Measurements from ENCODE around the gene GPR153. TPM values are rescaled to one million over a fixed set of nuclear protein-coding genes. Genes with fewer than 3 reads are reported as not detected.

Gene GPR153
- total and polyA plus RNA-seq, 2 of the 13 experiments (the other 11 are each of a cell fraction or from before 2014, with no cell fraction given), result 0.22 to 0.31 TPM

GRCh38 chr1:6279066-6279465 lies 18.2 kb upstream of the GPR153 start:
- H4K20me1 ChIP-seq (ENCODE audit: insufficient read depth, low read length), result no peaks in the 10 kb centered on the region
- no peak overlapping the region for H3K27ac ChIP-seq (ENCODE audit: extremely low read length, insufficient read depth, low read length)
- BruUV-seq (replicated peaks), result no TSS peak
- no peak overlapping the region for H3K4me2 ChIP-seq (ENCODE audit: low read depth, low read length)
- no peaks in the 10 kb centered on the region for H3K9me3 ChIP-seq (ENCODE audit: low read length)
- POLR2A ChIA-PET, result no interaction called here
- TF ChIP-seq PAXIP1 (CRISPR knock-in tag; conservative IDR thresholded peaks at IDR 0.05) (no peak), PAF1 (CRISPR knock-in tag; IDR thresholded peaks at IDR 0.05) (no peak), ZKSCAN8 (CRISPR knock-in tag; IDR thresholded peaks at IDR 0.05; ENCODE audit: borderline replicate concordance) (no peak), ZNF749 (CRISPR knock-in tag; IDR thresholded peaks at IDR 0.05; ENCODE audit: borderline replicate concordance) (no peak), IKZF1 (IDR thresholded peaks at IDR 0.05) (no peak), DNMT3B (CRISPR knock-in tag; conservative IDR thresholded peaks at IDR 0.05) (no peak), NCOR1 (IDR thresholded peaks at IDR 0.05; ENCODE audit: borderline replicate concordance, low read length) (no peak), ZNF292 (CRISPR knock-in tag; IDR thresholded peaks at IDR 0.05; ENCODE audit: borderline replicate concordance, low read depth) (no peak)
- FAIRE-seq (no peak), ATAC-seq (no peak), DNase-seq (ENCODE audit: low spot score) (no peak)
- in situ Hi-C loops (cut with HindIII; ENCODE audit: extremely low pct_ligation_motif_present, low pct_unique_long_range_greater_than_20kb), result no loop called here
- no peaks in the 10 kb centered on the region for H3K27me3 ChIP-seq (ENCODE audit: control insufficient read depth in 1 of 2, insufficient read depth in 2 of 2, low read length in 2 of 2)
- H3K4me1 ChIP-seq (ENCODE audit: insufficient read depth, low read length), result peaks cover 27% of the 10 kb centered on the region
- H3K79me2 ChIP-seq (ENCODE audit: insufficient read depth, low read length), result no peaks in the 10 kb centered on the region
- CTCF ChIA-PET (ENCODE audit: low intra/inter-chr PET ratio, low total read pairs), result no interaction called here
- 95% methylated on average over 10 of the region's 10 CpGs for WGBS (ENCODE audit: low lambda C conversion rate)
- no peak overlapping the region for H3K4me3 ChIP-seq (replicated peaks in 1 of 3; ENCODE audit: insufficient read depth in 1 of 3, low read depth in 2 of 3, low read length in 3 of 3)
- H3K9ac ChIP-seq (ENCODE audit: insufficient read depth, low read depth, low read length), result no peak overlapping the region
- peaks cover 0 to 1% of the 10 kb centered on the region in 2 experiments; a peak in 2 of 5 replicates for H3K36me3 ChIP-seq (replicated peaks in 1 of 2; ENCODE audit: control insufficient read depth in 1 of 2, insufficient read depth in 2 of 2, low read length in 2 of 2)
- intact Hi-C loops (cut with micrococcal nuclease; ENCODE audit: unreplicated experiment), result no loop called here
- H2AFZ ChIP-seq (ENCODE audit: low read length), result no peak overlapping the region

All from HepG2 (cell line).